HepG2 (cell line): ENCODE results near the gene PPP1R13L.
A peak's percentile ranks its signal among the peaks of the same experiment; 100 is the strongest.
"Not testable (repeated sequence)": the region's sequence is repeated elsewhere in the genome, so short reads cannot be mapped to it uniquely, and the experiment has no call there.

Experiments used
- CEBPB ChIP-seq: IDR thresholded peaks from 2 replicates; pipeline ENCODE4 v1.6.1; 2011; ENCODE audit warnings: low read depth, low read length, improper control_type of control experiment, borderline replicate concordance
- EP300 ChIP-seq, 3 experiments: sonication (generic) in 1 of 3; formaldehyde crosslinking in 1 of 3; IDR thresholded peaks; 2 replicates each; pipeline versions ENCODE4 v1.5.1 to v1.6.1; 2011 to 2020; ENCODE audit warnings: low read depth in 2 of 3, low read length in 2 of 3, borderline replicate concordance in 1 of 3, improper control_type of control experiment in 1 of 3, mild to moderate bottlenecking in 1 of 3, missing genetic modification reagents in 1 of 3, moderate library complexity in 1 of 3
- ESRRA ChIP-seq: sonication (generic); formaldehyde crosslinking; IDR thresholded peaks from 2 replicates; pipeline ENCODE4 v1.5.1; 2020; ENCODE audit warnings: mild to moderate bottlenecking, low read depth, missing genetic modification reagents
- KLF12 ChIP-seq: sonication (generic); formaldehyde crosslinking; IDR thresholded peaks from 2 replicates; pipeline ENCODE4 v1.4.0; 2020; ENCODE audit warnings: missing genetic modification reagents, borderline replicate concordance
- MTF1 ChIP-seq: sonication (generic); formaldehyde crosslinking; IDR thresholded peaks from 2 replicates; pipeline ENCODE4 v1.5.0; 2020; ENCODE audit warnings: missing genetic modification reagents
- NR1H2 ChIP-seq: sonication (generic); formaldehyde crosslinking; IDR thresholded peaks from 2 replicates; pipeline ENCODE4 v1.8.1; 2022; ENCODE audit warnings: low read depth, missing genetic modification reagents, borderline replicate concordance
- ZNF207 ChIP-seq: fragments of 450-650 bp; IDR thresholded peaks from 2 replicates; pipeline ENCODE4 v1.6.1; 2016; ENCODE audit warnings: antibody characterized with exemption, borderline replicate concordance
- ZSCAN20 ChIP-seq: sonication (generic); formaldehyde crosslinking; IDR thresholded peaks from 2 replicates; pipeline ENCODE4 v1.4.0; 2020; ENCODE audit warnings: missing genetic modification reagents, mild to moderate bottlenecking, borderline replicate concordance
- TF ChIP-seq, protein P1 (sequence below): sonication (generic); formaldehyde crosslinking; IDR thresholded peaks from 2 replicates; pipeline ENCODE4 v1.5.0; 2020; ENCODE audit warnings: mild to moderate bottlenecking, missing genetic modification reagents, moderate library complexity
- TF ChIP-seq, protein P2 (sequence below): sonication (generic); formaldehyde crosslinking; IDR thresholded peaks from 2 replicates; pipeline ENCODE4 v1.5.0; 2020; ENCODE audit warnings: mild to moderate bottlenecking, low read depth, missing genetic modification reagents, borderline replicate concordance
- TF ChIP-seq, protein P3 (sequence below): IDR thresholded peaks from 2 replicates; pipeline ENCODE4 v1.6.1; 2012; ENCODE audit warnings: inconsistent platforms

DNA sequence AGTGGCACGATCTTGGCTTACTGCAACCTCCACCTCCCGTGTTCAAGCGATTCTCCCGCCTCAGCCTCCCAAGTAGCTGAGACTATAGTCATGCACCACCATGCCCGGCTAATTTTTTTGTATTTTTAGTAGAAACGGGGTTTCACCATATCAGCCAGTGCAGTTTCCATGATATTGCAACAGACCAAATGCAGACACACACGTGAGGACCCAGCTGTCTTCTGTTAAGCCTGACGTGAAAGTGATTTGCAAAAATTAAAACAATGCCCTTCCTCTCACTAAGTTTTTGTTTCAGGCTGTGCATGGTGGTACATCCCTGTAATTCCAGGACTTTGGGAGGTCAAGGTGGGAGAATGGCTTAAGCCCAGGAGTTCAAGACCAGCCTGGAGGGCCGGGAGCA lies 26.1 kb upstream of the PPP1R13L start:
- TF ChIP-seq, protein P1, sequence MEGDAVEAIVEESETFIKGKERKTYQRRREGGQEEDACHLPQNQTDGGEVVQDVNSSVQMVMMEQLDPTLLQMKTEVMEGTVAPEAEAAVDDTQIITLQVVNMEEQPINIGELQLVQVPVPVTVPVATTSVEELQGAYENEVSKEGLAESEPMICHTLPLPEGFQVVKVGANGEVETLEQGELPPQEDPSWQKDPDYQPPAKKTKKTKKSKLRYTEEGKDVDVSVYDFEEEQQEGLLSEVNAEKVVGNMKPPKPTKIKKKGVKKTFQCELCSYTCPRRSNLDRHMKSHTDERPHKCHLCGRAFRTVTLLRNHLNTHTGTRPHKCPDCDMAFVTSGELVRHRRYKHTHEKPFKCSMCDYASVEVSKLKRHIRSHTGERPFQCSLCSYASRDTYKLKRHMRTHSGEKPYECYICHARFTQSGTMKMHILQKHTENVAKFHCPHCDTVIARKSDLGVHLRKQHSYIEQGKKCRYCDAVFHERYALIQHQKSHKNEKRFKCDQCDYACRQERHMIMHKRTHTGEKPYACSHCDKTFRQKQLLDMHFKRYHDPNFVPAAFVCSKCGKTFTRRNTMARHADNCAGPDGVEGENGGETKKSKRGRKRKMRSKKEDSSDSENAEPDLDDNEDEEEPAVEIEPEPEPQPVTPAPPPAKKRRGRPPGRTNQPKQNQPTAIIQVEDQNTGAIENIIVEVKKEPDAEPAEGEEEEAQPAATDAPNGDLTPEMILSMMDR: not testable (repeated sequence)
- TF ChIP-seq EP300 (IDR thresholded peaks at IDR 0.05; ENCODE audit: low read depth in 2 of 2, low read length in 2 of 2); EP300 (CRISPR knock-in tag; IDR thresholded peaks at IDR 0.05; ENCODE audit: borderline replicate concordance); ZNF207; MTF1 (CRISPR knock-in tag); NR1H2; ZSCAN20; ESRRA; KLF12: not testable (repeated sequence)
- TF ChIP-seq, protein P2, sequence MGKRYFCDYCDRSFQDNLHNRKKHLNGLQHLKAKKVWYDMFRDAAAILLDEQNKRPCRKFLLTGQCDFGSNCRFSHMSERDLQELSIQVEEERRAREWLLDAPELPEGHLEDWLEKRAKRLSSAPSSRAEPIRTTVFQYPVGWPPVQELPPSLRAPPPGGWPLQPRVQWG (CRISPR knock-in tag): not testable (repeated sequence)
- TF ChIP-seq, protein P3, sequence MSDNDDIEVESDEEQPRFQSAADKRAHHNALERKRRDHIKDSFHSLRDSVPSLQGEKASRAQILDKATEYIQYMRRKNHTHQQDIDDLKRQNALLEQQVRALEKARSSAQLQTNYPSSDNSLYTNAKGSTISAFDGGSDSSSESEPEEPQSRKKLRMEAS: not testable (repeated sequence)
- peak; percentile 60; the same call in 1 of the 2 replicates for TF ChIP-seq CEBPB
